HG03442 (cell line): ENCODE measurements around the gene PCDH8.
A peak's percentile ranks its signal among the peaks of the same experiment; 100 is the strongest.
"Not testable (repeated sequence)": the region's sequence is repeated elsewhere in the genome, so short reads cannot be mapped to it uniquely, and the experiment has no call there.

Source experiments
- ATAC-seq: cut with Tn5 transposase; IDR thresholded peaks from one replicate; pipeline ENCODE4 v1.9.1; 2021; ENCODE audit warnings: mild to moderate bottlenecking, moderate library complexity; ENCODE audit not compliant: unreplicated experiment

The PCDH8 gene

DNA sequence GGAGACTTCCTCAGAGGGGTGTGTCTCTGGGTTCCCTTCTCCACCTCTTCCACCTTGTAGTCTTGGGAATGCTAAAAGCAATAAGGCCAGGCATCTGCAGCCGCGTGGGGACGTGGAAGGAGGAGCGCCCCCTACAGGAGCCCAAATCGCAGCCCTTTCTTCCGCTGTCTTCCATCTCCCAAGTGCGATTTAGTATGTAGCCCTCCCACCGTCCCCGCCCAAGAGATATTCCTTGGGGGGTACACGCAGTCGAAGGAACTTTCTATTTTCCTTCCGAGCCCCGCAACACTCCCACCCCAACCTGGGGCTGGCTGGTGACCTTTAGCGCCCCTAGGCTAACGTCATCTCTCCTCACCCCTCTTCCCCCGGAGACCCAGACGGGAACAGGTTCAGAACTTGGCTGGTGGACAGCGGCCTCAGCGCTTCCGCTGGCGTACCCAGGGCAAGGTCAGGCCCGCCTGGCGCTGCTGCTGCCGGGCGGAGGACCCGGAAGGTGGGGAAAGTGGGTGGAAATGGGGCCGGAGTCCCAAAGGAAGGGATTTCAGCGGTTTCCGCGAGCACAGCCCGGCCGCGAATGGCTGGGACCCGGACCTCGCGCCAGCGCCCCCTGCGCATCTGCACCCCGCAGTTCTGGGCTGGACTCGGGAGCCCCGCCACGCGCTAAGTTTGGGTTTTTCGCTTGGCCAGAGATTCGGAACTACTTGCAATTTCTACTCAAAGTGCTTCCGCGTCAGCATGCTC is 2.1 kb upstream of the PCDH8 start:
- peak; percentile 38 for ATAC-seq

- no peak for ATAC-seq
These were observed 1.6 kb upstream of the PCDH8 start for GRCh38 chr13:52850072-52850395.

DNA sequence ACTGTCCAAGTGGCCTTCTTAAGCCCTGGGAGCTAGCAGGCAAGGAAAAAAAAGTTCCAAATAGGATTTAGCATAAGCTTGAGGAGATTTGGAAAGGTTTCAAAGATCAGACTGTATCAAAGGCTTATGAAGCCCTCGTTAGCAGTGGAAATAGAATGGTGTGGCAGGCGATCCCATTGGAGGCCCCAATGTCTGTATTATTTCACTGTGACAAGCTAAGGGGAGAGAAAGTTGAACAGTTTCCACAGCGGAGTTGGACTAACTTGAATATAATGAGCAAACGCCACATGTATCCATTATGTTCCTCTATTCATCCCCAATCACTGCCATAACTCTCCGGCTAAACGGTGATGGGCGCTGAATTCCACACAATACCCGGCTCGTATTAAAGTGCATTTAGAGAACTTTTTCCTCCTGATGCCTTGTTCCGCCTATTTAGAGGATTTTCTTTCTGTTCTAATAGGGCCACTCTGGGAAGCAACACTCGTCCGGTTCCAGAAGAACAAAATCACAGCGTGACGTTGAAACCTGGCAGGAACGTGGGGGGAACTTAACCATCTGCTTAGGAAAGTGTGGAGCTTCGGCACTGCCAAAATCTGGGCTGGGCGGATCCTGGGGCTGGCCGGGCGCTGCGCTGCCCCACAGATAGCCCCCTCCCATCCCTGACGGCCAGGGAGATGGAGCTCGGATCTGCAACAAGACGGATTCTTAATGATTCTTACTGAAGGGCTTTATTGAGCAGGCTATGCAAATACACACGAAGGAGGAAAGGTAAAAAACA is 1.0 kb upstream of the PCDH8 start:
- no peak for ATAC-seq

DNA sequence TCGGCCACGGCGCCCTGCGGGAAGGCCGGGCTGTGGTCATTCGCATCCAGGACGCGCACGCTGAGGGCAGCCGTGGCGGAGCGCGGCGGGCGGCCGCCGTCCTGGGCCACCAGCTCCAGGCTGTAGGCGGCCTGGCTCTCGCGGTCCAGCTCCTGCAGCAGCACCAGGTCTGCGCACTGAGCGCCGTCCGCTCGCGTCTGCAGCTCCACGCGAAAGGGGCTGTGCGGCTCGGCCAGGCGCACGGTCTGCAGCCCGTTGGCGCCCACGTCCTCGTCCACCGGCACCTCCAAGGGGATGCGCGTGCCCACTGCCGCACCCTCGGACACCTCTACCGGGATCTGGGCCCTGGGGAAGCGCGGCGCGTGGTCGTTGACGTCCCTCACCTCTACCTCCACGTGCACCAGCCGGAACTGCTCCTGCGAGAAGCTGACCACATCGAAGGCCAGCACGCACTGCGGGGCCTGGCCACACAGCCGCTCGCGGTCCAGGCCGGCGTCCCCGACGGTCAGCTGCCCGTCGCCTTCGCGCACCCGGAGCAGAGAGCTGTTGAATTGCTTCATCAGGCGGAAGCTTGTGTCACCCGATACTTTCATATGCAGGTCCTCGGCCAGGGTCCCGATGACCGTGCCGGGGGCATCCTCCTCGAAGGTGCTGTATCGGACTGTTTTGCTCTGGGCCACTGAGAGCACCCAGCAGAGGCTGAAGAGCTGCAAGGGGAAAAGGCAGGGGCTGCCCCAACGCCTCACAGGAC is 583 bp downstream of the PCDH8 start:
- ATAC-seq, result no peak

GRCh38 chr13:52847322-52847681 is 1.1 kb downstream of the PCDH8 start:
- no peak for ATAC-seq

- no peak for ATAC-seq
These were observed 1.7 kb downstream of the PCDH8 start for GRCh38 chr13:52846567-52847321.

- ATAC-seq, result no peak
These were observed 2.5 kb downstream of the PCDH8 start for GRCh38 chr13:52845766-52846566.

GRCh38 chr13:52845334-52845761 is 3.1 kb downstream of the PCDH8 start:
- ATAC-seq, result no peak

- ATAC-seq, result no peak
These were observed 3.6 kb downstream of the PCDH8 start for GRCh38 chr13:52844836-52845235.

DNA sequence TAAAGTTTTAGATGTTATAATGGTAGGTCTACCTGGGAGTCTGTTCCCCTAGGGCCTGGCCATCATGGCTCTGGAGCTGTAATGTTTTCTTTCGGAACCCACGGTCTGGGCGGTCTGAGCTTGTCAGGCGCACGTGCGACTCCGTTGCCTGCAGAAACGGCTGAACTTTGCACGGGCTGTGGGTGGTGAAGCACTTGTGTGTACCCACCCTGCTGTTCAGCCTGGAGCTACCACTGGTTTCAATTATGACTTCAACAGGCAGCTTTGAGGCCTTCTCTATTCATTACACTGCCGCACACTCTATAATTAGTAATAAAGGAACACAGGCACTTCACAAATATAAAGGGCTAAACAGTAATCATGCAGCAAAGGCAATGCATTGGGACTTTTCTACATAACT is 6.0 kb downstream of the PCDH8 start:
- ATAC-seq, result no peak

DNA sequence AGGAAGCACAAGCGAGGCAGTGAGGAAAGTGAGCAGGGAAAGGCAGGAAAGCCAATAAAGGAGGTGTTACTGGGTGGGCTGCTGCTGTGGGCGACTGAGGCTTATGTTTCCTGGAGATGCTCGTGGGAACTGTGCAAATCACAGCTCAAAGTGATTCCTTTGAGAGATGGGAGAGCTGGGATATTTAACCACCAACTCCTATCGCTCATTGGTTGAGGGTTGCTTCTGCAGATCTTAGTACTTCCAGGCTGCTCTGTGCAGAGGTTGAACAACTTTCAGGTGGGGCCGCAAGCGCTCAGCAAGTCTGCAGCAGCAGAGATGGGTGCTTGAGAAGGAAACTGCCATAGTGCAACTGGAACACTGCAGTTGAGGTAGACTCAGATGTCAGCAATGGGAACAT is 8.4 kb downstream of the PCDH8 start:
- ATAC-seq, result no peak

DNA sequence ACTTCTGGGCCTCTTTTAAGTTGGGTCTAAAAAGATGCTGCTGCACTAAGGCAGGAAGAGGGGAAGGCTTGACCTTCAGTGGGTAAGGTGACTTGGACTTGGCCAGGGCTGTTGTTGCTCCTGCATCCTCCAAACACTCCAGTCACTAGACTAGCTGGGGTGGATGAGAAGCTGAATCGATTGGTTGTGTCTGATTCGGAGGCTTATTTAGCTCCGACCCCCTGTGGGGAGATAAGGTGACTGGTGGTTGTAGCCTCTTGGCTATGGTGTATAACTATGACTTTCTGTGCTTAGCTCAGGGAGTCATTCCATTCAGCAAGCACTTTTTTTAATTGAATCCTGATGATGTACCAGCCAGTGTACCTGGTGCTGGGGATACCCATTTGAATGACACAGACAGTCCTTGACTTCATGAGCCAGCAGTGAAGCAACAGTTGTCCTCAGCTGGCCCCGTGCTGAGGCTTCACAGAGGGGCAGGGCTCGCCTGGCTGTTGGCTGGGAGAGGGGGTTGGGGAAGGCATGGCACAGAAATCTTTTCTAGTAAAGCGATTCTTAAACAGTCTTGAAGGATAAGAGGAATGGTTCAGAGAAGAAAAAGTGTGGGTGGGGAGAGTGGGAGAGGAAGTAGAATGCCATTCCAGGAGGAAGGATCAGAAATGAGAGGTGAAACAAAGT is 9.9 kb downstream of the PCDH8 start:
- ATAC-seq, result no peak

GRCh38 chr13:52837850-52838249 is 10.6 kb downstream of the PCDH8 start:
- no peak for ATAC-seq

- ATAC-seq, result no peak
These were observed 13.2 kb downstream of the PCDH8 start for GRCh38 chr13:52835071-52835839.

- no peak for ATAC-seq
These were observed 15.1 kb downstream of the PCDH8 start for GRCh38 chr13:52833296-52833875.

GRCh38 chr13:52832313-52832712 is 16.1 kb downstream of the PCDH8 start:
- no peak for ATAC-seq

DNA sequence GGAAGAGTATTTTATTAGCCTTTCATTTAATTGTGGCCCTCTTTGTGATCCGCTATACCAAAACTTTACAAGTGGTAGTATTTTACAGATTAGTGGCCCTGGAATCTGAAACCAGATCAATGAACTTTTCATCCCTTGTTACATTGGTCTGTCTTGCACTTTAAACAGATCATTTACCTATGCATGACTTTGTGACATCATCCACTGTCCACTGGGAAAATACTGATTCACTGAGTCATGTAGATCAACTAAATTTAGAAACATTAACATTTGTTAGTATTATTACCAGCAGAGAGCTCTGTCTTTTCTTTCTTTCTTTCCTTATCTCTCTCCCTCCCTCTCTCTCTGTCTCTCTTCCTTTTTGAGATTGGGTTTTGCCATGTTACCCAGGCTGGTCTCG is 17.5 kb downstream of the PCDH8 start:
- ATAC-seq, result no peak

GRCh38 chr13:52827839-52828238 is 20.6 kb downstream of the PCDH8 start:
- no peak for ATAC-seq

DNA sequence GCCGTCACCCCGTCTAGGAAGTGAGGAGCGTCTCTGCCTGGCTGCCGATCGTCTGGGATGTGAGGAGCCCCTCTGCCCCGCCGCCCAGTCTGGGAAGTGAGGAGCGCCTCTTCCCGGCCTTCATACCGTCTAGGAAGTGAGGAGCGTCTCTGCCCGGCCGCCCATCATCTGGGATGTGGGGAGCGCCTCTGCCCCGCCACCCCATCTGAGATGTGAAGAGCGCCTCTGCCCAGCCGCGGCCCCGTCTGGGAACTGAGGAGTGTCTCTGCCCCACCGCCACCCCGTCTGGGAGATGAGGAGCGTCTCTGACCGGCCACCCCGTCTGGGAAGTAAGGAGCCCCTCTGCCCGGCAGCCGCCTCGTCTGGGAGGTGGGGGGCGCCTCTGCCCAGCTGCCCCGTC is 30.6 kb downstream of the PCDH8 start:
- not testable (repeated sequence) for ATAC-seq
